Thymus (tissue), 14 donors: ENCODE results near the gene MMP21. TPM values are rescaled to one million over a fixed set of nuclear protein-coding genes. Genes with fewer than 3 reads are reported as not detected.

ENCODE experiments used
- DNase-seq, 9 donors: peaks; one replicate each; pipeline ENCODE4 v3.0.0-alpha.2; 2013; ENCODE audit warnings: low spot score in 9 of 9, low read depth in 6 of 9, missing footprints in 1 of 9
- H3K27ac ChIP-seq, 2 donors: one replicate each; pipeline ENCODE4 v1.5.1; 2013; ENCODE audit warnings: control low read depth in 1 of 2, low read depth in 1 of 2, low read length in 1 of 2, mild to moderate bottlenecking in 1 of 2, moderate library complexity in 1 of 2
- H3K27me3 ChIP-seq, 2 donors: one replicate each; pipeline ENCODE4 v1.5.1; 2013; ENCODE audit warnings: low read length in 1 of 2; ENCODE audit not compliant: control insufficient read depth in 2 of 2, insufficient read depth in 1 of 2
- H3K36me3 ChIP-seq, 2 donors: one replicate each; pipeline ENCODE4 v1.5.1; 2013; ENCODE audit warnings: low read length in 1 of 2, mild to moderate bottlenecking in 1 of 2, moderate library complexity in 1 of 2; ENCODE audit not compliant: control insufficient read depth in 2 of 2, insufficient read depth in 2 of 2
- H3K4me1 ChIP-seq, 2 donors: one replicate each; pipeline ENCODE4 v1.5.1; 2013; ENCODE audit warnings: low read length in 2 of 2; ENCODE audit not compliant: control insufficient read depth in 2 of 2, insufficient read depth in 2 of 2
- H3K4me3 ChIP-seq, 2 donors: one replicate each; pipeline ENCODE4 v1.5.1; 2013; ENCODE audit warnings: low read length in 2 of 2, control low read depth in 1 of 2, mild to moderate bottlenecking in 1 of 2
- H3K9me3 ChIP-seq, 2 donors: one replicate each; pipeline ENCODE4 v1.5.1; 2013; ENCODE audit warnings: low read length in 1 of 2, mild to moderate bottlenecking in 1 of 2; ENCODE audit not compliant: control insufficient read depth in 2 of 2, insufficient read depth in 1 of 2
- WGBS: extraction: QIAGEN DNeasy Blood & Tissue Kit; methylation state at CpG from one replicate; pipeline ENCODE4 v1.1.7; 2013; 5-methylcytosine and 5-hydroxymethylcytosine counted together
- long read RNA-seq, 10 donors: transcript quantifications; one replicate each; lab custom pipeline, GENCODE V29; 2026
- polyA plus RNA-seq: library from polyadenylated mRNA; stranded (reverse); fragments of 200-250 nt; gene quantifications from one replicate; pipeline ENCODE4 v1.2.3, GENCODE V29; 2013
- total RNA-seq: library from RNA; stranded (reverse); fragments of 120-200 nt; gene quantifications from one replicate; pipeline ENCODE4 v1.2.4, GENCODE V29; 2013
- donor health status: healthy.

MMP21 gene
- total RNA-seq, result not detected
- 0.18 TPM for polyA plus RNA-seq
- long read RNA-seq, donor 1, result 0 reads
- long read RNA-seq, donor 2, result 0 reads
- long read RNA-seq, donor 3, result 0 reads
- long read RNA-seq, donor 4, result 0 reads
- long read RNA-seq, donor 5, result 0 reads
- long read RNA-seq, donor 6, result 0 reads
- long read RNA-seq, donor 7, result 0 reads
- long read RNA-seq, donor 8, result 0 reads
- long read RNA-seq, donor 9, result 0 reads
- long read RNA-seq, donor 10, result 0 reads

GRCh38 chr10:125775491-125776106, at the start of gene MMP21:
MMP21 (minus strand) TSS chr10:125775821; CDS start chr10:125775821, 0 bp downstream.
- Histone ChIP-seq H3K27ac (no peak within 1 kb of the TSS), H3K36me3 (no peaks in the 10 kb centered on the region), H3K4me1 (no peaks in the 10 kb centered on the region), H3K9me3 (no peaks in the 10 kb centered on the region), H3K27me3 (peaks cover 0 to 7% of the 10 kb centered on the region in 2 donors), H3K4me3 (no peak within 1 kb of the TSS)
- WGBS, result 97% methylated on average over 26 of the region's 26 CpGs
- no peak for DNase-seq

GRCh38 chr10:125824736-125825135, 49.1 kb upstream of the MMP21 start:
- peak overlapping the region in 1 of 2 donors; percentile 81 for H3K4me3 ChIP-seq
- H3K27me3 ChIP-seq, result no peaks in the 10 kb centered on the region
- peaks cover 0 to 14% of the 10 kb centered on the region in 2 donors for H3K4me1 ChIP-seq

GRCh38 chr10:125823663-125824251, 48.1 kb upstream of the MMP21 start:
- H3K4me3 ChIP-seq, result peak overlapping the region; percentile 65 to 81
- peak in 2 of 9 donors; percentile 4 to 15 for DNase-seq
- peaks cover 8 to 24% of the 10 kb centered on the region in 2 donors for H3K36me3 ChIP-seq
- H3K27ac ChIP-seq, result peak overlapping the region in 1 of 2 donors; percentile 68
- H3K4me1 ChIP-seq, result peaks cover 0 to 14% of the 10 kb centered on the region in 2 donors
- no peaks in the 10 kb centered on the region for H3K27me3 ChIP-seq
- no peaks in the 10 kb centered on the region for H3K9me3 ChIP-seq
- WGBS, result under 1% methylated on average over 20 of the region's 20 CpGs

More at GRCh38 chr10:125824736-125825135, 49.1 kb upstream of the MMP21 start:
- Histone ChIP-seq H3K36me3 (peaks cover 13 to 33% of the 10 kb centered on the region in 2 donors), H3K27ac (no peak overlapping the region), H3K9me3 (no peaks in the 10 kb centered on the region)
- 95% methylated on average over 1 of the region's 1 CpG for WGBS
- DNase-seq, result no peak

- under 1% methylated on average over 74 of the region's 74 CpGs for WGBS
- peak within 1 kb of the TSS; percentile 65 to 81 for H3K4me3 ChIP-seq
- DNase-seq, result peak; percentile 82 to 96 (median 91)
- peaks cover 3 to 17% of the 10 kb centered on the region in 2 donors for H3K36me3 ChIP-seq
- H3K27ac ChIP-seq, result peak within 1 kb of the TSS; percentile 68 to 91
- no peaks in the 10 kb centered on the region for H3K27me3 ChIP-seq
- H3K4me1 ChIP-seq, result peaks cover 0 to 14% of the 10 kb centered on the region in 2 donors
- no peaks in the 10 kb centered on the region for H3K9me3 ChIP-seq
Observed at GRCh38 chr10:125822878-125823662, 47.4 kb upstream of the MMP21 start, which contains the start of the genes BCCIP and UROS. BCCIP (plus strand) TSS chr10:125823546; CDS start chr10:125823558, 12 bp downstream. UROS (minus strand) TSS chr10:125823258; CDS start chr10:125816499, 6,759 bp downstream.

GRCh38 chr10:125820701-125821100, 45.1 kb upstream of the MMP21 start:
- peaks cover under 1% of the 10 kb centered on the region in 2 donors for H3K36me3 ChIP-seq
- H3K4me3 ChIP-seq, result no peak overlapping the region
- no peaks in the 10 kb centered on the region for H3K27me3 ChIP-seq
- H3K27ac ChIP-seq, result no peak overlapping the region
- DNase-seq, result no peak
- 97% methylated on average over 1 of the region's 1 CpG for WGBS
- H3K9me3 ChIP-seq, result no peaks in the 10 kb centered on the region
- peaks cover 0 to 14% of the 10 kb centered on the region in 2 donors for H3K4me1 ChIP-seq

GRCh38 chr10:125817337-125817946, 41.8 kb upstream of the MMP21 start:
- 96% methylated on average over 6 of the region's 6 CpGs for WGBS
- Histone ChIP-seq H3K4me3 (no peak overlapping the region), H3K36me3 (peaks cover 3 to 16% of the 10 kb centered on the region in 2 donors), H3K27me3 (no peaks in the 10 kb centered on the region), H3K9me3 (no peaks in the 10 kb centered on the region), H3K4me1 (peaks cover 0 to 5% of the 10 kb centered on the region in 2 donors), H3K27ac (no peak overlapping the region)
- no peak for DNase-seq

- DNase-seq, result no peak
- H3K4me1 ChIP-seq, result no peaks in the 10 kb centered on the region
- WGBS, result 97% methylated on average over 4 of the region's 4 CpGs
Observed at GRCh38 chr10:125816548-125816947, 40.9 kb upstream of the MMP21 start.

GRCh38 chr10:125815764-125816163, 40.1 kb upstream of the MMP21 start:
- no peaks in the 10 kb centered on the region for H3K27me3 ChIP-seq
- 0% methylated on average over 1 of the region's 1 CpG for WGBS
- no peak for DNase-seq
- H3K4me3 ChIP-seq, result no peak overlapping the region
- H3K36me3 ChIP-seq, result peaks cover 3 to 18% of the 10 kb centered on the region in 2 donors
- no peaks in the 10 kb centered on the region for H3K4me1 ChIP-seq
- H3K27ac ChIP-seq, result no peak overlapping the region
- H3K9me3 ChIP-seq, result no peaks in the 10 kb centered on the region

More at GRCh38 chr10:125816548-125816947, 40.9 kb upstream of the MMP21 start:
- Histone ChIP-seq H3K4me3 (no peak overlapping the region), H3K9me3 (no peaks in the 10 kb centered on the region), H3K27ac (no peak overlapping the region), H3K27me3 (no peaks in the 10 kb centered on the region), H3K36me3 (peaks cover 3 to 16% of the 10 kb centered on the region in 2 donors)
